Activated CD8-positive, alpha-beta memory T cell treated with anti-CD3 and anti-CD28 coated beads for 24 hours (primary cell): Measurements from ENCODE around the gene MYL9.
"Not testable (repeated sequence)": the region's sequence is repeated elsewhere in the genome, so short reads cannot be mapped to it uniquely, and the experiment has no call there.

Experiments
- DNase-seq: peaks from one replicate; pipeline ENCODE4 v3.0.0-alpha.2; 2020

MYL9 gene

GRCh38 chr20:36549942-36550789 is 8.8 kb downstream of the MYL9 start:
- no peak for DNase-seq

GRCh38 chr20:36550790-36551299 is 9.5 kb downstream of the MYL9 start:
- no peak for DNase-seq

GRCh38 chr20:36555248-36555647 is 13.9 kb downstream of the MYL9 start:
- DNase-seq, result no peak

- DNase-seq, result no peak
Measured at GRCh38 chr20:36562724-36563123, 21.4 kb downstream of the MYL9 start.

- DNase-seq, result no peak
Measured at GRCh38 chr20:36563374-36563773, 22.1 kb downstream of the MYL9 start.

GRCh38 chr20:36564078-36564725 is 22.9 kb downstream of the MYL9 start:
- not testable (repeated sequence) for DNase-seq

GRCh38 chr20:36564726-36565121 is 23.4 kb downstream of the MYL9 start:
- not testable (repeated sequence) for DNase-seq

GRCh38 chr20:36565520-36565919 is 24.2 kb downstream of the MYL9 start:
- no peak for DNase-seq

- no peak for DNase-seq
Measured at GRCh38 chr20:36569847-36570429, 28.6 kb downstream of the MYL9 start.

GRCh38 chr20:36571564-36572504 is 30.5 kb downstream of the MYL9 start:
- no peak for DNase-seq

GRCh38 chr20:36572701-36573102 is 31.4 kb downstream of the MYL9 start:
- no peak for DNase-seq

GRCh38 chr20:36573103-36573797 is 31.9 kb downstream of the MYL9 start, which contains the start of gene TGIF2:
Gene TGIF2, plus strand, starts transcription at chr20:36573597. Its CDS starts 5,178 bp downstream, at chr20:36578775.
- peak; percentile 96 for DNase-seq

- peak; percentile 76 for DNase-seq
Measured at GRCh38 chr20:36573798-36574365, 32.6 kb downstream of the MYL9 start.

GRCh38 chr20:36574366-36575135 is 33.2 kb downstream of the MYL9 start:
- peak; percentile 83 for DNase-seq

- no peak for DNase-seq
Measured at GRCh38 chr20:36576081-36576445, 34.7 kb downstream of the MYL9 start.

- no peak for DNase-seq
Measured at GRCh38 chr20:36578356-36579041, 37.2 kb downstream of the MYL9 start.

GRCh38 chr20:36579996-36580545 is 38.8 kb downstream of the MYL9 start:
- no peak for DNase-seq

GRCh38 chr20:36582322-36582721 is 41.0 kb downstream of the MYL9 start:
- DNase-seq, result no peak

GRCh38 chr20:36582821-36583220 is 41.5 kb downstream of the MYL9 start:
- no peak for DNase-seq

GRCh38 chr20:36584018-36584481 is 42.7 kb downstream of the MYL9 start:
- no peak for DNase-seq
